ENCODE measurements around the gene GRK6.

DNA sequence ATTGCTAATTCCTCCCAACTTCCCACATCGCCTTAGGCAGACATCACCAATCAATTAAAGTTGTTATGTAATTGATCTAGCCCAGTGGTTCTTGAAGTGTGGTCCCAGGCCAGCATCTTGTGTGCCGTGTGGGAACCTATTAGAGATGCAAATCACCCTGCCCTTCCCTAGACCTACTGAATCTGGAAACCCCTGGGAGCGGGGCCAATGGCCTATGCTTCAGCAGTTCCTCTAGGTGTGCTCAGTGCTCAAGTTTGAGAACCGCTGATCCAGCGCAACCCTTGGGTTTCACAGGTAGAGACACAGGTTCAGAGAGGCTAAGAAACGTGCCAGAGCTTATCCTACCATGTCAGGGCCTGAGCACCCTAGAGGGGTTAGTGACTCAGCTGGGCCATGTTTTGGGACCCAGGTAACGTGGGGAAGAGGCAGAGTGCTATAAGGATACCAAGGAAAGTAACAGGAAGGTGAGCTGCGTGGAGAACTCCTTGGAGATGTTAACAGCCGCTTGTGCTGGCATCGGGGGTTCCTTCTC lies 37.9 kb upstream of the GRK6 start:
- TF ChIP-seq CTCF (conservative IDR thresholded peaks at IDR 0.05) (no peak), EZH2 (IDR thresholded peaks at IDR 0.05; ENCODE audit: low read depth) (no peak)
